HepG2 (cell line): Measurements from ENCODE around the gene TSGA10IP. TPM values are rescaled to one million over a fixed set of nuclear protein-coding genes. Genes with fewer than 3 reads are reported as not detected.

Experiments used
- ATAC-seq: fragments of 200-7000 bp; cut with Tn5 transposase; 3 replicates; pipeline ENCODE4 v1.9.1; 2020; ENCODE audit warnings: mild to moderate bottlenecking, moderate library complexity
- BruUV-seq: library from RNA; stranded (reverse); fragments of 400-500 nt; replicated peaks from 2 replicates; lab custom pipeline; 2021; lab: Mats Ljungman, UMichigan
- CTCF ChIA-PET: fragments of 300-600 bp; formaldehyde crosslinking; extraction: SDS; loops from one replicate; lab custom pipeline; 2021; ENCODE audit warnings: low total read pairs, inconsistent platforms, low intra/inter-chr PET ratio; lab: Yijun Ruan, JAX
- POLR2A ChIA-PET: fragments of 350-600 bp; sonication (Branson Sonifier 250); formaldehyde crosslinking; loops from one replicate; lab custom pipeline; 2020; ENCODE audit warnings: antibody characterized with exemption, inconsistent platforms; lab: Yijun Ruan, JAX
- DNase-seq: peaks from one replicate; pipeline ENCODE4 v3.0.0-alpha.2; 2015; ENCODE audit warnings: low spot score
- FAIRE-seq: peaks from 3 replicates; lab custom pipeline; 2011; peaks lifted over from hg19 to GRCh38; lab: Jason Lieb, UNC
- H2AFZ ChIP-seq: one replicate; pipeline ENCODE4 v1.6.1; 2011; ENCODE audit warnings: low read length, inconsistent platforms
- H3K27ac ChIP-seq: fragments of 300-600 bp; 3 replicates; pipeline ENCODE4 v1.8.0; 2011; ENCODE audit warnings: mixed run types, mild to moderate bottlenecking, mixed read lengths, low read length, inconsistent platforms; ENCODE audit not compliant: insufficient read depth; ENCODE audit errors: extremely low read length
- H3K27me3 ChIP-seq, 2 experiments: fragments of 200-600 bp in 1 of 2; 2 replicates in 1 of 2; 3 replicates in 1 of 2; pipeline versions ENCODE4 v1.6.0 to v1.8.0; 2011; ENCODE audit warnings: low read length in 2 of 2, mild to moderate bottlenecking in 2 of 2, moderate library complexity in 2 of 2, inconsistent platforms in 1 of 2; ENCODE audit not compliant: insufficient read depth in 2 of 2, control insufficient read depth in 1 of 2
- H3K36me3 ChIP-seq, 2 experiments: fragments of 200-600 bp in 1 of 2; replicated peaks in 1 of 2; 2 replicates in 1 of 2; 3 replicates in 1 of 2; pipeline versions ENCODE4 v1.5.1 to v1.8.0; 2011; ENCODE audit warnings: low read length in 2 of 2, inconsistent platforms in 1 of 2; ENCODE audit not compliant: insufficient read depth in 2 of 2, control insufficient read depth in 1 of 2
- H3K4me1 ChIP-seq: 2 replicates; pipeline ENCODE4 v1.5.1; 2012; ENCODE audit warnings: low read length, inconsistent platforms; ENCODE audit not compliant: insufficient read depth
- H3K4me2 ChIP-seq: 2 replicates; pipeline ENCODE4 v1.6.0; 2011; ENCODE audit warnings: low read depth, low read length, inconsistent platforms
- H3K4me3 ChIP-seq, 3 experiments: fragments of 200-600 bp in 1 of 3; sonication (generic), shearing (Covaris generic) in 1 of 3; replicated peaks in 1 of 3; 2 replicates each; pipeline ENCODE4 v1.5.1; 2011 to 2016; ENCODE audit warnings: low read length in 3 of 3, inconsistent platforms in 2 of 3, low read depth in 2 of 3, mild to moderate bottlenecking in 2 of 3, control low read depth in 1 of 3, mixed read lengths in 1 of 3; ENCODE audit not compliant: insufficient read depth in 1 of 3
- H3K79me2 ChIP-seq: one replicate; pipeline ENCODE4 v1.6.1; 2011; ENCODE audit warnings: low read length, inconsistent platforms; ENCODE audit not compliant: insufficient read depth
- H3K9ac ChIP-seq: 2 replicates; pipeline ENCODE4 v1.6.0; 2011; ENCODE audit warnings: mild to moderate bottlenecking, low read depth, low read length, inconsistent platforms; ENCODE audit not compliant: insufficient read depth
- H3K9me3 ChIP-seq: 2 replicates; pipeline ENCODE4 v1.5.1; 2012; ENCODE audit warnings: mild to moderate bottlenecking, low read length
- H4K20me1 ChIP-seq: 2 replicates; pipeline ENCODE4 v1.6.0; 2011; ENCODE audit warnings: inconsistent platforms, mild to moderate bottlenecking, low read length, moderate library complexity; ENCODE audit not compliant: insufficient read depth
- AGO2 ChIP-seq: fragments of 200-400 bp; formaldehyde crosslinking; optimal IDR thresholded peaks from 2 replicates; pipeline ENCODE3; 2017; ENCODE audit warnings: mild to moderate bottlenecking, low read depth, low read length, moderate library complexity
- CENPX ChIP-seq: sonication (generic); formaldehyde crosslinking; IDR thresholded peaks from 2 replicates; pipeline ENCODE4 v1.9.0; 2021; ENCODE audit warnings: mild to moderate bottlenecking, missing genetic modification reagents, moderate library complexity
- FOXA1 ChIP-seq, 2 experiments: fragments of 450-650 bp in 1 of 2; sonication (generic) in 1 of 2; formaldehyde crosslinking in 1 of 2; IDR thresholded peaks; 2 replicates each; pipeline versions ENCODE4 v1.4.0 to v1.6.1; 2016 to 2020; ENCODE audit warnings: missing genetic modification reagents in 1 of 2
- ZNF367 ChIP-seq: sonication (generic); formaldehyde crosslinking; IDR thresholded peaks from 2 replicates; pipeline ENCODE4 v1.4.0; 2020; ENCODE audit warnings: missing genetic modification reagents, borderline replicate concordance
- WGBS: methylation state at CpG from one replicate; pipeline ENCODE4 v1.1.6; 2017; ENCODE audit warnings: low lambda C conversion rate; 5-methylcytosine and 5-hydroxymethylcytosine counted together
- in situ Hi-C: cut with HindIII; loops from 2 replicates; pipeline ENCODE4 v1.10.0; 2017; ENCODE audit warnings: low pct_unique_long_range_greater_than_20kb; ENCODE audit not compliant: extremely low pct_ligation_motif_present
- intact Hi-C: fragments of 100-400 bp; cut with micrococcal nuclease; formaldehyde crosslinking; loops from one replicate; pipeline ENCODE4 v1.10.0; 2022; ENCODE audit not compliant: unreplicated experiment
- polyA plus RNA-seq, 8 experiments: library from polyadenylated mRNA; depleted of rRNA in 3 of 8; stranded (reverse) in 7 of 8; unstranded in 1 of 8; fragments of >200 nt; fragmentation: Illumina TruSeq in 4 of 8; extraction: Trizol in 4 of 8; gene quantifications; 2 replicates each; pipeline versions ENCODE4 v1.2.1 to v1.2.3, GENCODE V29; 2011 to 2016; ENCODE audit warnings: low read depth in 4 of 8, missing spikeins in 1 of 8, mixed read lengths in 1 of 8; ENCODE audit not compliant: insufficient read depth in 1 of 8
- total RNA-seq, 5 experiments: library from RNA; depleted of rRNA; stranded (reverse); fragments of >200 nt; fragmentation: Illumina TruSeq; extraction: Trizol; gene quantifications; 2 replicates each; pipeline ENCODE4 v1.2.3, GENCODE V29; 2016; ENCODE audit warnings: low read depth in 1 of 5

Gene TSGA10IP
- total and polyA plus RNA-seq, 2 of the 13 experiments (the other 11 are each of a cell fraction or from before 2014, with no cell fraction given): not detected

DNA sequence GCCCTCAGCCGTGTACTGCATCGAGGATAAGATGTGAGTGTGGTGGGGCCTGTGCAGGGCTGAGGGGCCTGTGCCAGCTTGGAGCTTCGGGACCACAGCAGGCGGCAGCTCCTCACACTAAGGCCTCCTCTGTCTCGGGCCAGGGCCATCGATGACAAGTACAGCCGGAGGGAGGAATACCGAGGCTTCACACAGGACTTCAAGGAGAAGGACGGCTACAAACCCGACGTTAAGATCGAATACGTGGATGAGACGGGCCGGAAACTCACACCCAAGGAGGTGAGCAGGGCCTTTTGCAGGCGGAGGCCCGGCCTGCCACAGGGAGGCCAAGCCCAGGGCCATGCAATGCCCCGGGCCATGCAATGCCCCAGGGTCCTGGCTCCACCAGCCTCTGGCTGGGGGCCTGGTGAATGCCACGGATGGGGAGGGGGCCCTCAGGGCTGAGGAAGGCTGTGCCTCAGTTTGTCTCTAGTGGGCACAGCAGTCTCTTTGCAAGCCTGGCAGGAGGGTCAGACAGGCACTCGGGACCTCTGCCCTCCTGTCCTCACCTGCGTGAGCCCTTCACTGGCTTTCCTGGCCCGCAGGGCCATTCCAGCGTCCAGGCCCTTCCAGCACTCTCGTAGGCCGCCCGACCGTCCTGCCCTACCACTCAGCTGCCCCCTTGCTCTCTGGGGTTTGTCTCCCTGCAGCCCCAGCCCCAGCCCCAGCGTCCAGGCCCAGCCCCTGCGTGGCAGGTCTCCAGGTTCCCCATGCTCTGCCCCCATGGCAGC lies 32.5 kb downstream of the TSGA10IP start:
- ATAC-seq (no peak), DNase-seq (no peak), FAIRE-seq (no peak)
- Histone ChIP-seq H3K4me3 (no peak overlapping the region), H2AFZ (no peak overlapping the region), H3K27ac (no peak overlapping the region), H4K20me1 (no peaks in the 10 kb centered on the region), H3K9me3 (no peaks in the 10 kb centered on the region), H3K4me2 (no peak overlapping the region)
- in situ Hi-C loops: no loop called here
- POLR2A ChIA-PET: no interaction called here
- CTCF ChIA-PET: no interaction called here
- TF ChIP-seq CENPX (CRISPR knock-in tag): no peak
- TF ChIP-seq FOXA1 (IDR thresholded peaks at IDR 0.05): no peak
- no peak for TF ChIP-seq FOXA1 (CRISPR knock-in tag; IDR thresholded peaks at IDR 0.05)
- TF ChIP-seq, all 625 proteins: peak for 0
- Histone ChIP-seq H3K36me3 (peaks cover 5 to 24% of the 10 kb centered on the region in 2 experiments), H3K27me3 (no peaks in the 10 kb centered on the region; a peak in 1 of 5 replicates), H3K4me1 (no peaks in the 10 kb centered on the region), H3K79me2 (no peaks in the 10 kb centered on the region), H3K9ac (no peak overlapping the region)
- BruUV-seq: no TSS peak
- 95% methylated on average over 24 of the region's 29 CpGs for WGBS
- intact Hi-C loops: no loop called here

DNA sequence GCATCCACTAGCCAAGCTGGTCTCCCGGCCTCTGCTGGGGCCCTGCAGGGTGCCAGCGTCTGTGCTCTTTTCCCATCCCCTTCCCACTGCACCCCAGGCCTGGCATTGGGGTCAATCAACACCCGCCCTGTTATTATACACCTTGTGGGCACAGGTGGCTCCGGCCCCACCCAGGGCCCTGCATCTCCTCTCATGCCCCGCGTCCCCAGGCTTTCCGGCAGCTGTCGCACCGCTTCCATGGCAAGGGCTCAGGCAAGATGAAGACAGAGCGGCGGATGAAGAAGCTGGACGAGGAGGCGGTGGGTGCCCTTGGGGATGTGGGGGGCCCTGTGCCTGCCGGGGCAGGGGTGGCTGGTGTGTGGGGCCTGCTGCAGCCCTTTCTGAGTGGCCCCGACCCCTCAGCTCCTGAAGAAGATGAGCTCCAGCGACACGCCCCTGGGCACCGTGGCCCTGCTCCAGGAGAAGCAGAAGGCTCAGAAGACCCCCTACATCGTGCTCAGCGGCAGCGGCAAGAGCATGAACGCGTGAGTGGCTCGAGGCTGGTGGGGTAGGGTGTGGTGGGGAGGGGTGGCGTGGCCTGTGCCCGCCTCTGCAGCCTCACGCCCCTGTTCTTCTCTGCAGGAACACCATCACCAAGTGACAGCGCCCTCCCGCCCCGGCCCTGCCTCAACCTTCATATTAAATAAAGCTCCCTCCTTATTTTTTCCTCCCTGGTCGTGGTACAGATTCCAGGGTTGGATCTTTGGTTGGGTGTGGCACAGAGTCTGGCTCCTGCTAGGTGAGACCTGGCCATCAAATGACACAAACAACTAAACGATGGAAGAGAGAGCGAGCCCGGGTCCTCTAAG lies 33.3 kb downstream of the TSGA10IP start:
- Histone ChIP-seq H2AFZ (no peak overlapping the region), H3K27me3 (no peaks in the 10 kb centered on the region; a peak in 1 of 5 replicates), H3K27ac (no peak overlapping the region), H3K9ac (no peak overlapping the region), H3K9me3 (no peaks in the 10 kb centered on the region), H3K4me2 (no peak overlapping the region), H3K4me3 (no peak overlapping the region), H4K20me1 (no peaks in the 10 kb centered on the region), H3K79me2 (no peaks in the 10 kb centered on the region), H3K4me1 (peaks cover 7% of the 10 kb centered on the region), H3K36me3 (peaks cover 5 to 19% of the 10 kb centered on the region in 2 experiments; a peak in 4 of 5 replicates)
- BruUV-seq: no TSS peak
- POLR2A ChIA-PET: no interaction called here
- CTCF ChIA-PET: no interaction called here
- WGBS: 96% methylated on average over 30 of the region's 34 CpGs
- no peak for DNase-seq
- in situ Hi-C loops: no loop called here
- no peak for ATAC-seq
- peak; percentile 27 for TF ChIP-seq AGO2
- no peak for TF ChIP-seq ZNF367
- intact Hi-C loops: no loop called here
- no peak for FAIRE-seq
